Globus pallidus (tissue), 1 donor: ENCODE measurements around the gene FAR1.

Experiments
- DNase-seq: peaks from one replicate; pipeline ENCODE4 v3.0.0-alpha.2; 2015; ENCODE audit warnings: low spot score

Gene FAR1

GRCh38 chr11:13669544-13670488, 1.3 kb downstream of the FAR1 start:
- DNase-seq: peak; percentile 25

- DNase-seq: no peak
Measured at GRCh38 chr11:13672576-13673210, 4.2 kb downstream of the FAR1 start.

GRCh38 chr11:13674799-13675509, 6.5 kb downstream of the FAR1 start:
- DNase-seq: no peak

GRCh38 chr11:13676576-13676975, 8.1 kb downstream of the FAR1 start:
- DNase-seq: no peak

GRCh38 chr11:13679768-13680167, 11.3 kb downstream of the FAR1 start:
- DNase-seq: peak; percentile 58

- DNase-seq: no peak
Measured at GRCh38 chr11:13680501-13681264, 12.2 kb downstream of the FAR1 start.

GRCh38 chr11:13681446-13681845, 13.0 kb downstream of the FAR1 start:
- no peak for DNase-seq

GRCh38 chr11:13682212-13682611, 13.7 kb downstream of the FAR1 start:
- no peak for DNase-seq

GRCh38 chr11:13685461-13686108, 17.1 kb downstream of the FAR1 start:
- DNase-seq: no peak

GRCh38 chr11:13686776-13687175, 18.3 kb downstream of the FAR1 start:
- DNase-seq: no peak

- DNase-seq: no peak
Measured at GRCh38 chr11:13687271-13687670, 18.8 kb downstream of the FAR1 start.

GRCh38 chr11:13691286-13691899, 22.9 kb downstream of the FAR1 start:
- no peak for DNase-seq

- no peak for DNase-seq
Measured at GRCh38 chr11:13692172-13692571, 23.7 kb downstream of the FAR1 start.

- DNase-seq: no peak
Measured at GRCh38 chr11:13694115-13694514, 25.6 kb downstream of the FAR1 start.

- no peak for DNase-seq
Measured at GRCh38 chr11:13695886-13696285, 27.4 kb downstream of the FAR1 start.

GRCh38 chr11:13697710-13698109, 29.2 kb downstream of the FAR1 start:
- DNase-seq: no peak

- DNase-seq: no peak
Measured at GRCh38 chr11:13698132-13698531, 29.7 kb downstream of the FAR1 start.

- no peak for DNase-seq
Measured at GRCh38 chr11:13699041-13699440, 30.6 kb downstream of the FAR1 start.

- DNase-seq: no peak
Measured at GRCh38 chr11:13699870-13700269, 31.4 kb downstream of the FAR1 start.

GRCh38 chr11:13701506-13701905, 33.0 kb downstream of the FAR1 start:
- no peak for DNase-seq

- DNase-seq: no peak
Measured at GRCh38 chr11:13702071-13702470, 33.6 kb downstream of the FAR1 start.
